HFFc6 (cell line): ENCODE data around the gene DRD2. TPM values are rescaled to one million over a fixed set of nuclear protein-coding genes. Genes with fewer than 3 reads are reported as not detected.

Experiments
- DNase-seq: peaks from one replicate; pipeline ENCODE4 v3.0.0-alpha.2; 2018
- H3K27ac Mint-ChIP-seq: 2 replicates; pipeline ENCODE4 v1.8.0; 2020; ENCODE audit warnings: mild to moderate bottlenecking, mixed read lengths
- H3K27me3 Mint-ChIP-seq: 2 replicates; pipeline ENCODE4 v1.8.0; 2021; ENCODE audit warnings: mild to moderate bottlenecking, moderate library complexity, mixed read lengths; ENCODE audit not compliant: insufficient read depth
- H3K36me3 Mint-ChIP-seq: 2 replicates; pipeline ENCODE4 v1.8.0; 2021; ENCODE audit warnings: low read depth, mixed read lengths
- H3K4me1 Mint-ChIP-seq: 2 replicates; pipeline ENCODE4 v1.8.0; 2020; ENCODE audit warnings: low read depth, mixed read lengths
- H3K4me3 Mint-ChIP-seq: 2 replicates; pipeline ENCODE4 v1.8.0; 2020; ENCODE audit warnings: mild to moderate bottlenecking, moderate library complexity, mixed read lengths
- H3K9me3 Mint-ChIP-seq: 2 replicates; pipeline ENCODE4 v1.8.0; 2020; ENCODE audit warnings: mild to moderate bottlenecking, mixed read lengths
- CTCF ChIP-seq: fragments of 200-600 bp; sonication (generic); IDR thresholded peaks from 2 replicates; pipeline ENCODE4 v1.5.0; 2021; ENCODE audit warnings: antibody characterized with exemption, mild to moderate bottlenecking
- microRNA-seq: library from miRNA; unstranded; fragments of <30 nt; microRNA quantifications from one replicate; pipeline ENCODE4, GENCODE V29; 2019
- total RNA-seq, 6 experiments: library from RNA; stranded (reverse); fragmentation: NEBNext Ultra II Directional; extraction: Animal tissue kit (Norgen Biotek cat#: 25700); gene quantifications; 2 replicates in 1 of 6; 3 replicates in 5 of 6; pipeline ENCODE4 v1.2.3, GENCODE V29; 2021

DRD2 gene
- total RNA-seq, 6 experiments from 2014 or later, result not detected

- TF ChIP-seq CTCF, result no peak
- no peak overlapping the region for H3K4me3 Mint-ChIP-seq
These were observed 105.8 kb downstream of the DRD2 start for GRCh38 chr11:113369411-113369810.

GRCh38 chr11:113365895-113366294, 109.3 kb downstream of the DRD2 start:
- no peak for DNase-seq
- Mint-ChIP-seq H3K9me3 (no peaks in the 10 kb centered on the region), H3K4me3 (no peak overlapping the region), H3K27me3 (no peaks in the 10 kb centered on the region), H3K4me1 (peaks cover 5% of the 10 kb centered on the region; the same call in 1 of the 2 replicates), H3K27ac (no peak overlapping the region), H3K36me3 (no peaks in the 10 kb centered on the region)
- TF ChIP-seq CTCF, result no peak

More at GRCh38 chr11:113369411-113369810, 105.8 kb downstream of the DRD2 start:
- Mint-ChIP-seq H3K27me3 (no peaks in the 10 kb centered on the region), H3K4me1 (peaks cover 20% of the 10 kb centered on the region), H3K36me3 (no peaks in the 10 kb centered on the region), H3K9me3 (no peaks in the 10 kb centered on the region), H3K27ac (no peak overlapping the region)
- DNase-seq, result no peak

GRCh38 chr11:113363996-113364641, 111.1 kb downstream of the DRD2 start:
- TF ChIP-seq CTCF, result no peak
- DNase-seq, result no peak
- no peak overlapping the region for H3K27ac Mint-ChIP-seq
- no peaks in the 10 kb centered on the region for H3K4me1 Mint-ChIP-seq
- no peak overlapping the region for H3K4me3 Mint-ChIP-seq
- H3K36me3 Mint-ChIP-seq, result no peaks in the 10 kb centered on the region
- H3K9me3 Mint-ChIP-seq, result no peaks in the 10 kb centered on the region
- no peaks in the 10 kb centered on the region for H3K27me3 Mint-ChIP-seq

GRCh38 chr11:113363406-113363805, 111.8 kb downstream of the DRD2 start:
- H3K27me3 Mint-ChIP-seq, result no peaks in the 10 kb centered on the region
- H3K4me3 Mint-ChIP-seq, result no peak overlapping the region
- no peak overlapping the region for H3K27ac Mint-ChIP-seq
- H3K4me1 Mint-ChIP-seq, result no peaks in the 10 kb centered on the region
- DNase-seq, result no peak
- peaks cover 4% of the 10 kb centered on the region; the same call in 1 of the 2 replicates for H3K36me3 Mint-ChIP-seq
- no peaks in the 10 kb centered on the region for H3K9me3 Mint-ChIP-seq
- no peak for TF ChIP-seq CTCF

Small RNAs within 50 kb of the gene (microRNA-seq; reads per million reads assigned to microRNA genes)
- not detected for gene MIR4301

Other genes starting within 250 kb of the DRD2 start
- 10 to 100 TPM in 2 of 6 experiments, 1 to 10 TPM in 4; 7.4 to 11.4 (median 9.5) TPM for gene TTC12, start 160.8 kb downstream of the DRD2 start, total RNA-seq
- gene ANKK1, start 87.6 kb downstream of the DRD2 start, total RNA-seq, result not detected
- gene TMPRSS5, start 230.9 kb upstream of the DRD2 start, total RNA-seq, result under 1 TPM in 2 of 6 experiments, not detected in 4; 0.08 to 0.24 TPM